OCI-M1 (cell line): ENCODE results near the gene DIP2C.
"Not testable (repeated sequence)": the region's sequence is repeated elsewhere in the genome, so short reads cannot be mapped to it uniquely, and the experiment has no call there.

Source experiments
- DNase-seq: peaks from one replicate; lab custom pipeline; 2025; lab: John Stamatoyannopoulos, UW

DIP2C gene

DNA sequence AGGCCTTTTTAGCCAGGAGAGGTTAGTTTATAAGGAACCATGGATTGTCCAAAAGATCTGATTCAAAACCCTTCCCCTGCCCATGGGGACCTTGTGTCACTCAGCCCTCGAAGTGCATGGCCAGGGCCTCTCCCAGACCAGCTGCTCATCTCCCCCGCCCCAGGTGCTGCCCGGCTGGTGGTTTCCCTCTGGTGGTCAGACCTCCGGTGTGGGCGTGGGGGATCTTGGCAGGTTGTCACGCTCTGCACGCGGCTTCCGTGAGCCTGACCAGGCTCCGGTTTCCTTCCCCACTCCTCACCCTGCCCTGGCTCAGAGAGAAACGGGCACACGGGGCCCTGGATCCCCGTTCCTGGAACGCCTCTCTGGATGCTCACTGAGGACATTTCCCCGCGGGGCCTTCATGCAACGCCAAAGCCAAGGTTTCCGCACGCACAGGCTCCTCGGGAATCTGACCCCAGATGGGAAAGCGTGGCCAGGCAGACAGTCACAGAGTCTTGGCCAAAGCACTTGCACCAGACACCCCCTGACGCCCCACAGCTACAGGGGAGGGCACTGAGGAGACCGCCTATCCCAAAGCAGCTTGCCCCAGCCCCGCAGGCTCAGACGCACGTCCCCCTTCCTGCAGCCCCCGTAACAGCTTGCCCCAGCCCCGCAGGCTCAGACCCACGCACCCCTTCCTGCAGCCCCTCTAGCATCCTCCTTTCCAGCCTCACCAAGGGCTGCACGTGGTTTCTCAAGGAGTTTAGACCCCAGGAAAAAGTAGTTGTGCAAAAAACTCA lies 7.8 kb upstream of the DIP2C start:
- DNase-seq = no peak

DNA sequence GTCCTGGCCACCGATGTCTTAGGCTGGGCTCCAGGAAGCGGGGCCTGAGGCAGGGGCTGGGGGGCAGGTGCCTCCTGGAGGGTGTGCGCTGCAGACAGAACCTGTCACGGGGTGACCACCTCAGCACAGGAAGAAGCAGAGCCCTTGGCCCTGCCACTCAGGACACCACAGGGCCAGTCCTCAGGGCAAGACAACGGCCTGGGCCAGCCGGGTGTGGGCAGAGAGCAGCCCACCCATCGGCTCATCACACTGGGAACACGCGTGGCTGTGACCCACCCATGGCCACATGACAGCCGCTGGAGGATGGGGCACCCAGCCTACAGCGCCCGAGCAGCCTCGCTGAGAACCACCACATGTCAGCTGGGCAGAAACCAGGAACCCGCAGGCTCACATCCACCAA lies 5.9 kb upstream of the DIP2C start:
- DNase-seq = no peak

DNA sequence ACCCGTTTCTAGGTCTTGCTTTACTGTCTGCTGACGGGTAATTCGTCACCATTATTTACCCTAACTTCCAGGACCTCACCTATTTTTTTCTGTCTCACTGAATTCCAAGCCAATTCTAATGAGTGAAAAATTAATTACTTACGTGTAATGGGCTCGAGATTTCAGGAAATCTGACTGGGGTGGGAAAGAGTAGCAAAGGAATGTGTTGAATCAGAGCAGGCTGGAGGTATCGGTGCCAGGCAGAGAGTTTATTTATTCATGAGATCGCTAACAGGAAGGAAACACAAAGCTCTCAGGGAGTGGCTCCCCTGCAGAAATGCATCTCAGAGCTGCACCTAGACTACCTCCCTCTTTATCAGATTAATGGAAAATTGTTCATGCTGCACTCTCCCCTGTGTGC lies 4.0 kb upstream of the DIP2C start:
- DNase-seq = no peak

DNA sequence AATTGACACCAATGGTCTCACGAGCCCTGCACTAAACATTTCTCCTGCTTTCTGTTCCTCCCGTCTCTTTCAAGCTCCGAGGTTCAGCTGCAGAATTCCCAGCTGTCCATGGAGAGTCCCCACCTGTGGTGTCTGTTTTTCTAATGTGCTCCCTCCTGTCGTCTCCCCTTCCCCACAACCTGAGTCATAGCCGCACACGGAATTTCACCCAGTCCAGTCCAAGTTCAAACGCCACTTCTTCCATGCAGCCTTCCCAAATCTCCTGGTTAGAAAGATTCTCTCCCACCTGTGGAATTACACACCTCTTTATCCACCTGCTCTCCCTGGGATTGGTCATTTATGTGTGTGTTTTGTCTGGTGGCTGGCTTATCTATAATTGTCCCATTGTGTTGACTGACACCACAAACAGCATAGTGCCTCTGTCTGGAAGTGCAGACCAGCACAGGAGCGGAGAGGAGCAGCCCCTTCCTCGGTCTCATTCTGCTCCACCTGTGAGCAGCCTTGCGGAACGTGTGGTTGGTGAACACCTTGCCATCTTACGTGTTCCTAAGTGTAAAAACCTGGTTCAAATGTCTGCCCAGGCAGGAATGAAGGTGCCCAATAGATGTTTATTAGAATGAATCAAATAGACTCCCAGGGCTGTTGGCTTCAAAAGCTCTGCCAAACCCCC lies 3.3 kb upstream of the DIP2C start:
- DNase-seq = no peak

DNA sequence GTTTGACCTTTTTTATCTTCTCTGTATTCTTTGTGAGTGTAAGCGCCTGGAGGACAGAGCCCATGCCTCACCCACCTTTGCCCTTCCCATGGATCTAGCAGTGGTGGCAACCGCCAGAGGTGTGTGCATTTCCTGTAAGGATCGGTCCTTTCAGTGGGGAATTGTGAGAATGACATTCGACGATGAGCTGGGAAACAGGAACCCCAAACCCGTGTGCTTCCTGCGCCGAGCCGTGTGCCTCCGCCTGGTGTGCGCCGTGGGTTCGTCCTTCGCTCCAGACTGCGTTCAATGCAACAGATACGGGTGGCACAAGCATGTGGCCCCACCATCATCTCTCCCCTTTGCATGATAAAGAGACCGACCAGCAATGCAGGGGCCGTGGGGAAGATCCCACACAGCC lies 1.7 kb upstream of the DIP2C start:
- DNase-seq = no peak

DNA sequence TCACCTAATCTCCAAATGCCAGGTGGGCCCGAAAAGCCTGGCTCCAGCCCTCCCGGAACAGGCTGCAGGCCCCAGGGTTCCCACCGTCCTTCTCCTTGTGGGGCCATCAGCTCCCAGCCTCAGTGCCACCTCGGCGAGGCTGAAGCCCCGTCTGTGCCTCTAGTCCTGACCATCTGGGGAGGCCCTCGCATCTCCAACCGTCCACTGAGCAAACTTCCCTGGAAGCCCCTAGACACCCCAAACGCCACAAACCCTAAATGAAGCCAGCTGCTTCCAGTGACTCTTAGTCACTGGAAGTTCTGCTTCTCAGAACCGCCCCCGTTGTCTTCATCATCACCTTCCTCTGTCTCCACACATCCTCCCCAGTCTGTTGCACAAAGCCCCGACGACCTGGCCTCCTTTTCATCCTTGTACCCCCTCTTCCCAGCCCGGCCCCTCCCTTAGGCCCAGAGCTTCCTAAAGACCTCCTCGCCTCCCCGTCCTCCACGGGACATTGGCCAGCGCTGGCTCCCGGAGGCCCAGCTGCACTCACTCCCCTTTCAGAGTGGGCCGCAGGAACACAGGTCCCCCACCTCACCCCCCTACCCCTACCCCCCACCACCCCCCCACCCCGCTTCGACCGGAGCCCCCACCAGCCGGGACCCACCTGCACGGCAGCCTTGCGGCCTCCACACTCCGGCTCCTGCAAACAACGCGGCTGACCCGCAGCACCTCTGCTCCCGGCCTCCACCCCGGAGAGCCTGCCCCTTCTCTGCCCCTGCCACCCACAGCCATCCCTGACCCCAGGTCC lies 1.1 kb upstream of the DIP2C start:
- DNase-seq = no peak

DNA sequence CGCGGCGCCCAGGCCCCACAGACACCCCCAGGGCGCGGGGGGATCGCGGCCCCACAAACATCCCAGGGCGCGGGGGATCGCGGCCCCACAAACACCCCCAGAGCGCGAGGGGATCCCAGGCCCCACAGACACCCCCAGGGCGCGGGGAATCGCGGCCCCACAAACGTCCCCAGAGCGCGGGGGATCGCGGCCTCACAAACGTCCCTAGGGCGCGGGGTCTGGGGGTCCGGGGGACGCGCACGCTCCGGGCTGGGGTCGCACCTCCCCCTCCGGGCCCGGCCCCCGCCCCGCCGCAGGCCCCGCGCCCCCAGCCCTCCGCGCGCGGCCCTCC lies 382 bp downstream of the DIP2C start:
- DNase-seq = no peak

DNA sequence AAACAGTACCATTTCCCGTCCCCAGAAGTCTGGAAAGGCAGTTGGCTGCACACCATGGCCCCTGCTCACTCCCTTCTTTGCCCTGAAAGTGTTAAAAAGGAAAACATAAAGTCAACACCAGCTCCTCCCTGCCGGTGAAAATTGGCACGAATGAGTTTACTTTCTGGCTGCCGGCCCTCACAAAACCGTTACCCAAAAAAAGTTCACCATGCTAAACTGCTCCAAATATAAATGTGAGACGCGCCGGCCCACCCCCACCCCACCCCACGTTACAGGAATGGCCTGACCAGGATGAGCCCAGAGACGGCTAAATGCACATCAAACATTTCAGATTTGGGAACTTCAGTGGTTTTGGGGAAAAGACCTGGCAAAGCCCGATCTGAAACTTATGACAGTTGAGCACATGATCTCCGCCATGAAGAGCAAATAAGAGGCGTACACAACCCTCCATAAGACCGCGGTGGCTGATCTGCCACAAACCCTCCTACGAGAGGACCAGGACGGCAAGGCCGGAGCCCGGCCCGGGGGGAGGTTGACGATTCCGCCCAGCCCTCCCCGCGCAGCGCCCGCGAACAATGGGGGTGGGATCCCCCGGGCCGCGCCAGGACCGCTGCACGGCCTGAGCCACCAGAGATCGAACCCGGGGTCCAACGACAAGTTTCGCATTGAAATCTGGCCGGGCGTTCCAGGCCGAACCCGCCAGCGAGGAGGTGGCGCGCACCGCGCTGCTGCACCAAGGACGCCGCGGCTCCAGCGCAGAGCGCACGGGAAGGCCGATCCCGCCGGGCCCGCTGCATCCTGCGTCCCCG lies 952 bp downstream of the DIP2C start:
- no peak for DNase-seq

DNA sequence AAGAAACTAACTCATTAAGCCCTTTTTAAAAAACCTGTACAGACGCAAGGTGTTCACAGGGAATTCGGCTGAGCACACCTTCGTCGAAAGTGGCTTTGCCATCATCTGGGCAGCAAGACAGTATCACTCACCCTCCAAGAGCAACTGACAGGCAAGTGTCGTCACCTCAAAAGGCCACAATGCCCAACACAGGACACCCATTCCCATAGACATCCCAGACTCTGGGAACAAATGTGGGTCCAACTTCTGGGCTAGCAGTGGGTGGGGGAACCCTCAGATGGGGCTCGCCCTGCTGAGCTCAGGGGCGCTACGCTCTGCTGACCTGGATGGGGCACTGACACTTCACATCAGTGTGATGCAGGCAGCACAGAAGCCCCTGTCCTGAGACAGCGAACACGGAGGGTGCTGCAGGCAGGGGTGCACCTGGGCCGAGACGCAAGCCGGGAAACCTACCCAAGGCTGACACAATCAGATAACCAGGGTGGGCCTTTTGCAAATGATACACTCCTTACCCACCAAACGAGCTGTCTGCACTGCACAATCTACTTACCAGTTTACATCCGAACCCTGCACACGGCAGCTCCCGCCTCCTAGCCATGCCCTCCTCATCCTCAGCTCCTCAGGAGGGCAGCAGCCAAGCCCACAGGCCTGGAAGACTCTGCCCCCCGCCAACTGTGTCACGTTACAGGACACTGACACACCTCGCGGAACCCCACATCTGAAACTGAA lies 1.7 kb downstream of the DIP2C start:
- no peak for DNase-seq

DNA sequence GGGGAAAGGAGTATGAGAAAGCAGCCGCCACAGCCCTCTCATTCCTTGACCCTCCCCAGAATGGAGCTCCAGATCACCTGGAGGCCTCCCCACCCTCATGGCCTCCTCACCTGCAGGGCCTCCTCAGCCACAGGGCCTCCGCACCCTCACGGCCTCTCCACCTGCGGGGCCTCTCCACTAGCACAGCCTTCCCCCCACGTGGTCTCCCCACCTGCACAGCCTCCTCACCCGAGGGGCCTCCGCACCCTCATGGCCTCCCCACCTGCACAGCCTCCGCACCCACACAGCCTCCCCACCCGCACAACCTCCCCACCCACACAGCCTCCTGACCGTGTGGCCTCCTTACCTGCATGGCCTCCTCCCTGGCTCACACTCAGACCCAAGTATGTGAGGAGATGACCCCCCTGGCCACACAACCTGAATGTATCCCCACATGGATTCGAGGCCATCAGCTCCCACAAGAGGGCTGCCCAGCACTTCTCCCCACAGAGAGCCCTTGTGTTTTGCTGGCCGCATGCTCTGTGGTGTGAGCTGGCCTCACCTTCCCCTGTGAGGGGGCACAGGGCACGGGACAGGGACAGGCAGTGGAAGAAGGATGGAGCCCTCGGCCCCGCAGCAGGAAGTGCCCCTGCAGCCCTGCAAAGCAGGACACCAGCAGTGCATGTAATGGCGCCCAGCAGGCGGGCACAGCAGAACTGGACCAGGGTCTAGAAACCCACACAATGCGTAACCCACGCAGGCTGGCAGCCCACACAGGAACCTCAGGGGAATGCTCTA lies 3.1 kb downstream of the DIP2C start:
- no peak for DNase-seq

DNA sequence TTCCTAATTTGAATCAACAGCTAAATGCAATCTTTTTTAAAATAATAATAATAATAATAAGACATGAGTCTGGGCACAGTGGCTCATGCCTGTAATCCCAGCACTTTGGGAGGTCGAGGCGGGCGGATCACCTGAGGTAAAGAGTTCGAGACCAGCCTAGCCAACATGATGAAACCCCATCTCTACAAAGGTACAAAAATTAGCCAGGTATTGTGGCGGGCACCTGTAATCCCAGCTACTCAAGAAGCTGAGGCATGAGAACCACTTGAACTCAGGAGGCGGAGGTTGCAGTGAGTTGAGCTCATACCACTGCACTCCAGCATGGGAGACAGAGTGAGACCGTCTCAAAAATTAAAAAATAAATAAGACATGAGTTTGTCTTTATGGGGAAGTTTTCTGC lies 3.9 kb downstream of the DIP2C start:
- DNase-seq = no peak

DNA sequence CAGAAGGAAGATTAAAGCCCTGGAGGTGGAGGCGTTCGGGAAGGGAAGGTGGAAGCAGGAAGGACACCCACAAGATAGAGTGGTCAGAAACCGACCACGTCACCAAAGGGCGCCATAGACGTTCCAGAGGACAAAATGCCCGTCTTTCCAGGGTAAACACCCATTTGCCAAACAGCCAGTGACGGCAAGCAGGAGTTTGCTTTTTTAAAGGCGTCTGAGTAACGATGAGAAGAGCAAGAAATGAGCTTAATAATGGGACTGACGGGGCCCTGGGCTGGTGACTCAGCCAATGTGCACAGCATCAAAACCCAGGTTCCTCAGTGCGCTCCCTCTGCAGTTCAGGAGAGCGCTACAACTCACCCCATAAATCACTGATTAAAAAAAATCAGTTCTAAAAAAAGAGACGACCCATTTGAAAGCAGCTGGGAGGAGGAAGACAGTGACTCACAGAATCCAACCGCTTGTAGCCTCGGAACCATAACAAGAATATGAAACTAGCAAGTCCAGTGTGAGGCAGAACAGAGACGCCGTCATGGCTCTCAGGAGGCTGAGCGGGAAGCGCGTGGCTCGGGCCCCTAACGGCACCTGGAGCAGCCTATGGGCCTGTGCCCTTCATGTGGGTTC lies 5.9 kb downstream of the DIP2C start:
- no peak for DNase-seq

DNA sequence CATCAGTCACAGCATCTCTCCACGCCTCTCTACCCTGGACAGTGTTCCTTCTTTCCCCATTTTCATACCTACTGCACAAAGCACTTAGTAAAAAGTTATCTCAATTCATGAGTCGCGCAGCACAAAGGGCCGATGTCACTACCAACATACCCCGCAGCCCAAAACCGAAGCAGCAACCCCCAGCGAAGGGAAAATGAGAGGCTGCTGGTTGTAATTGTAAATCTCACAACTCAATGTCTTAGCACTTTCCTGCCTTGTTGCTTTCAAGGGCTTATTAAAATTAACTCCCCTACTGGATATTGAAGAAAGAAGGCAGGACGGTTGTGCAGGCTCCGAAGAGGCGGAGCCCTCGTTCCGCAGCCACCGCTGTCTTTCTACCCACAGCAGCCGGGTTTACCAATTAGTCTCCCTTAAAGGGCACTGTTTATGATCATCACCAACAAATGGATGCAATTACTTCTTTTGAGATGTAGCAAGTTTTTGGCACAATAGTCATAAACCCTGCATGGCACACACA lies 6.5 kb downstream of the DIP2C start:
- no peak for DNase-seq

DNA sequence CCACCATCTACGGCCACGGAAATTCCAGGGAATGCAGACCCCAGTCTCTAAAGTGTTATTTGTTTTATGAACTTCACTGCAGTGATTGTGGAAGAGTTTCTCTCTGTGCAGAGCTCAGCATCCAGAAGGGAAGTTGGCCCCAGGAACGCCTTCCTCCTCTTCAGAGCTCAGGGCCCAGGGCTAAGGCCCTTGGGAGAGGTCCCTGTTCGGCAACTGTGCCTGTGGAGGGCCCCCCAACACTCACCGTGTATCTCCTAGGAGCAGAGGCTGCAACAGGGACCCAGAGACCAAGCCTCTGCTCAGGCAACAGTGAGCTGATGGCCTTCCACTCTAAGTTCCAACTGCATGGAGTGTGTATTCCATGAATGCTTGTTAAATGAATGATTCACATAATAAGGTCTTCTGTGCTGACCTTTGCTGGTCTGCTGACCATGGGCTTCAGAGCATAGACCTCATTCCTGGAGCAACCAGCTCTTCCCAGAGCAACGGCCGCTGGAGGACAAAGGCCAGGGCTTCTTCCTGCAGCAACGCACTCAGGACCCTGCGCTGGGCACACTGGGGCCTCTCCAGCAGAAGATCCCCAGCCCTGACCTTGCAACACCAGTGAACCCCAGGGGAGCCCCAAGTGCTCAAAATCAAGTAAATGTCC lies 7.7 kb downstream of the DIP2C start:
- no peak for DNase-seq

DNA sequence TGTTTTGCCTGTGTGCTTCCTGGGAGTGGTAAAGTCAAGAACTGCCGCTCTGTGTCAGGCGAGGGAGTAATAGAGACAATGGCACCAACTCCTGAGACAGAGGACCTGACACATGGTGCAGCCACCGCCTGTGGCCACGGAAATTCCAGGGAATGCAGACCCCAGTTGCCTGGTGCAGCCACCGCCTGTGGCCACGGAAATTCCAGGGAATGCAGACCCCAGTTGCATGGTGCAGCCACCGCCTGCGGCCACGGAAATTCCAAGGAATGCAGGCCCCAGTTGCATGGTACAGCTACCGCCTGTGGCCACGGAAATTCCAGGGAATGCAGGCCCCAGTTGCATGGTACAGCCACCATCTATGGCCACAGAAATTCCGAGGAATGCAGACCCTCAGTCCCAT lies 8.7 kb downstream of the DIP2C start:
- DNase-seq = no peak

DNA sequence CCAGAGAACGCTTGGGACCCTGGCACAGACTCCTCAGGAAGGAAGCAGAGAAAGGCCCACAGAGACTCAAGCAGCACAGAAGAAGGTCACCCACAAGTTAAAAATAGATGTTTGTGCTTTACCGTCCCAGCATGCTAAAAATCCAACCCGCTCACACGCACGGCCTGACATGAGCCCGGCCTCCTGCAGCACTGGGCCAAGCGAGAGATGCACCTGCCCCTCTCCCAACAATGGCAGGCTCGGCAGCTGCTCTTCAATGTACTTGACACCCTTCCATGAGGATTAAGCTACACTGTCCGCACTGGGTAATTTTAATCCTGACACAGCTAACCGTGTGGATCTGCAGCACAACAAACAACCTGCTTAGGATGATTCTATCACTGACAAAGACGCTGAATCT lies 9.3 kb downstream of the DIP2C start:
- DNase-seq = no peak

DNA sequence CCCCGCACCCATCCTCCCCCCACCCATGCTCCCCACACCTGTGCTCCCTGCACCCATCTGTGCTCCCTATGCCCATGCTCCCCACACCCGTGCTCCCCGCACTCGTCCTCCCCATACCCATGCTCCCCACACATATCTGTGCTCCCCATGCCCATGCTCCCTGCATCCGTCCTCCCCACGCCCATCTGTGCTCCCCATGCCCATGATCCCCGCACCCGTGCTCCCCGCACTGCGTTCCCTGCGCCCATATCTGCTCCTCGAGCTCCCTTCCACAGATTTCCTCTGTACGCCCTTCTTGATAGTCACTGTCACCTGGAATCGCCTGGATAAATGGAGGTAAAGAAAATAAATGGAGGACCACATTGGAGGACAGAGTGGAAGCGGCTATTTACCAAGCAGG lies 9.9 kb downstream of the DIP2C start:
- no peak for DNase-seq

DNA sequence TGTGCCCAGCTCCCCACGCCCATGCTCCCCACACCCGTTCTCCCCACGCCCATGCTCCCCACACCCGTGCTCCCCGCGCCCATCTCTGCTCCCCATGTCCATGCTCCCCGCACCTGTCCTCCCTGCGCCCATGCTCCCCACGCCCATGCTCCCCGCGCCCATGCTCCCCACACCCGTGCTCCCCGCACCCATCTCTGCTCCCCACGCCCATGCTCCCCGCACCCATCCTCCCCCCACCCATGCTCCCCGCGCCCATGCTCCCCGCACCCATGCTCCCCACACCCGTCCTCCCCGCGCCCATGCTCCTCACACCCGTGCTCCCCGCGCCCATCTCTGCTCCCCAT lies 10.8 kb downstream of the DIP2C start:
- DNase-seq = not testable (repeated sequence)

DNA sequence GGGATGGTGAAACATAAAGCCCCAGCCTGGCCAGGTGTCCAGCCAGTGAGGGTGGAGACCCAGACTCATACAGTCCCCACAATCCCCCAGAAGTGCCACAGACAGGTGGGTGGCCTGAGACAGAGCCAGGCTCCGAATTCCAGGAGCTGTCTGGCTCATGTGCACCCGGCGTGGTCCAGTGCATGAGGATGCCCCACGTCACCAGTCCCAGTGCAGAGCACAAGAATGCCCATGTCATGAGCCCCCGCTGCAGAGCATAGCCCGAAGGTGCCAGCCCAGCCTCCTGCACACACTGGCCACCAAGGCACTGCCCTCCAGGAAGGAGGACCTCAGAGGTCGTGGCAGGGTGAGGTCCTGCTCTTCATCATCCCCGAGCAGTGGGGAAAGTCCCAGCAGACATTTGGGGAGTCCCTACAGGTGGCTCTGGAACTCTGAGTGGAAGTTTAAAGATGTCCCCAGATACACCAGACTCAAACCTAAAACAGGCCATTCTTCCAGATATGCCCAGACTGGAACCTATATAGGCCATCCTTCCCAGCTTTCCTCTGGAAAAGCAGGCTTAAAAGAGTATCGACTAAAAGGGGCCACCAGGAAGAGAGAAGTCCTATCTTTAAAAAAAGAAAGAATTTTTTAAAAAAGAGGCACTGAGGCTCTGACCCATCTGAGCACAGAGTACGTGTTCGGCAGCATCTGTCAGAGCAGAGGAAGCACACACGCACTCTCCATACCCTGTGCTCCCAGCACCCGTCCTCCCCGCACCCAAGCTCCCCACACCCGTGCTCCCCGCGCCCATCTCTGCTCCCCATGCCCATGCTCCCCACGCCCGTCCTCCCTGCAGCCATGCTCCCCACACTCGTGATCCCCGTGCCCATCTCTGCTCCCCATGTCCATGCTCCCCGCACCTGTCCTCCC lies 11.5 kb downstream of the DIP2C start:
- no peak for DNase-seq
